Lower lobe of right lung (tissue), 2 donors: ENCODE results near the gene MAP1LC3B2. TPM values are rescaled to one million over a fixed set of nuclear protein-coding genes. Genes with fewer than 3 reads are reported as not detected.

Source experiments
- ATAC-seq, 2 donors: fragments of 200-7000 bp; cut with Tn5 transposase; one replicate each; pipeline ENCODE4 v1.9.1; 2020 to 2022; ENCODE audit warnings: mild to moderate bottlenecking in 2 of 2, moderate library complexity in 2 of 2
- DNase-seq: peaks from one replicate; pipeline ENCODE4 v3.0.0-alpha.2; 2020
- H3K27ac ChIP-seq: fragments of 200-600 bp; one replicate; pipeline ENCODE4 v1.8.0; 2022
- H3K27me3 ChIP-seq: fragments of 200-600 bp; one replicate; pipeline ENCODE4 v1.8.0; 2022; ENCODE audit warnings: low read depth
- H3K36me3 ChIP-seq: fragments of 200-600 bp; one replicate; pipeline ENCODE4 v1.8.0; 2022; ENCODE audit warnings: mild to moderate bottlenecking
- H3K4me1 ChIP-seq: fragments of 200-600 bp; one replicate; pipeline ENCODE4 v1.8.0; 2022
- H3K4me3 ChIP-seq: fragments of 200-600 bp; one replicate; pipeline ENCODE4 v1.8.0; 2022; ENCODE audit warnings: mild to moderate bottlenecking
- H3K9me3 ChIP-seq: fragments of 200-600 bp; one replicate; pipeline ENCODE4 v1.8.0; 2022
- intact Hi-C: fragments of 100-400 bp; cut with DNase I; formaldehyde crosslinking; loops from one replicate; pipeline ENCODE4 v1.11.0; 2022
- long read RNA-seq: library from polyadenylated mRNA; unstranded; transcript quantifications from one replicate; pipeline ENCODE4 v2.0.0, GENCODE V29; 2021
- total RNA-seq: library from RNA; stranded (reverse); fragmentation: NEBNext Ultra II Directional; extraction: Animal tissue kit (Norgen Biotek cat#: 25700); gene quantifications from one replicate; pipeline ENCODE4 v1.2.1, GENCODE V29; 2021
- TF ChIP-seq, protein P1 (sequence below): fragments of 200-600 bp; IDR thresholded peaks from one replicate; pipeline ENCODE4 v1.8.0; 2022; ENCODE audit warnings: antibody characterized with exemption, mild to moderate bottlenecking
- donor health status: DM: no; HTN: yes; CAD: no; lungs with severe emphysema.

MAP1LC3B2 gene
- 1.9 TPM for total RNA-seq
- long read RNA-seq, result 0 reads

DNA sequence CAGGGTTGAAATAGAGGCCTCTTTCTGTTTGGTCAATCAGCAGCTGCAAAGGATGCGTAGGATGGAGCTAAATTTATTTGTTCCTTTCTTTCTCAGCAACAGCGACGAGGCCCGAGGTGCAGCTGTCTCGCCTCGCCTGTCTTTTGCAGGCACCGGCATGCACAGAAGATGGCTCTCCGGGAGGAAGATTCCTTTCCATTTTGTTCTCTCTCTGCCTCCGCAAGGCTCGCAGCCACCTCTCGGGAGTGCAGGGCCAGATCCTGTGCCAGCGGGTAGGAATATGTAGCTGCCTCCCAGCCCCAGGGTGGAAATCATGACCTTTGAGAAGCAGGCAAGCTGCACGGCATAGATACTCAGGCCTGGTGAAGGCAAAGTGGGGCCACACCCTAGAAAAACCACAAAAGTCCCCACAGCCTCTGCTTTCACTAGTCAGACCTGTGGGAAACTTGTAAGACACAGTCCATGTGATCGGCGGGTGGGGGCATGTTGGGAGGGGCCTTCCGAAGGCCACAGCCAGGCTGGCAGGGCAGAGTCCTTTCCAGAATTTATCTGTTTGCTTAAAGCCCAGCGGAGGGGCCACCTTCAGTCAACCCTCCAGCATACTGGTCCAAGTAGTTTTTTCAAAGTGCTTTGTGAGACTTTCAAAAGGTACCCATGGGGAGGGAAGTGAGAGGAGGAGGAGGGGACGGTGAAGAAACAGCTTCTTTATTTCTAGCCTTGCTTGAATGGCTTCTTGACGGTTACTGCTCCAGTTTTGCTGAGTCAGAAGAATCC, at the start of gene MAP1LC3B2:
Gene MAP1LC3B2, plus strand, starts transcription at position 220 of the 774 bp plus-strand sequence. CDS start 16,562 bp downstream, outside the sequence.
- no peaks in the 10 kb centered on the region for H3K27me3 ChIP-seq
- ATAC-seq (peak; percentile 87 to 92), DNase-seq (peak; percentile 75)
- peak within 1 kb of the TSS; percentile 27 for H3K4me3 ChIP-seq
- peaks cover 9% of the 10 kb centered on the region for H3K9me3 ChIP-seq
- no peaks in the 10 kb centered on the region for H3K36me3 ChIP-seq
- intact Hi-C loops, result no loop called here
- H3K27ac ChIP-seq, result peak within 1 kb of the TSS; percentile 80
- peaks cover 13% of the 10 kb centered on the region for H3K4me1 ChIP-seq
- TF ChIP-seq, protein P1, sequence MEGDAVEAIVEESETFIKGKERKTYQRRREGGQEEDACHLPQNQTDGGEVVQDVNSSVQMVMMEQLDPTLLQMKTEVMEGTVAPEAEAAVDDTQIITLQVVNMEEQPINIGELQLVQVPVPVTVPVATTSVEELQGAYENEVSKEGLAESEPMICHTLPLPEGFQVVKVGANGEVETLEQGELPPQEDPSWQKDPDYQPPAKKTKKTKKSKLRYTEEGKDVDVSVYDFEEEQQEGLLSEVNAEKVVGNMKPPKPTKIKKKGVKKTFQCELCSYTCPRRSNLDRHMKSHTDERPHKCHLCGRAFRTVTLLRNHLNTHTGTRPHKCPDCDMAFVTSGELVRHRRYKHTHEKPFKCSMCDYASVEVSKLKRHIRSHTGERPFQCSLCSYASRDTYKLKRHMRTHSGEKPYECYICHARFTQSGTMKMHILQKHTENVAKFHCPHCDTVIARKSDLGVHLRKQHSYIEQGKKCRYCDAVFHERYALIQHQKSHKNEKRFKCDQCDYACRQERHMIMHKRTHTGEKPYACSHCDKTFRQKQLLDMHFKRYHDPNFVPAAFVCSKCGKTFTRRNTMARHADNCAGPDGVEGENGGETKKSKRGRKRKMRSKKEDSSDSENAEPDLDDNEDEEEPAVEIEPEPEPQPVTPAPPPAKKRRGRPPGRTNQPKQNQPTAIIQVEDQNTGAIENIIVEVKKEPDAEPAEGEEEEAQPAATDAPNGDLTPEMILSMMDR, result no peak

GRCh38 chr12:116513944-116514343, 45.2 kb upstream of the MAP1LC3B2 start:
- Histone ChIP-seq H3K9me3 (no peaks in the 10 kb centered on the region), H3K36me3 (no peaks in the 10 kb centered on the region), H3K27me3 (no peaks in the 10 kb centered on the region), H3K27ac (no peak overlapping the region), H3K4me3 (no peak overlapping the region), H3K4me1 (peaks cover 2% of the 10 kb centered on the region)
- ATAC-seq (no peak), DNase-seq (no peak)
- TF ChIP-seq, protein P1, result no peak
- intact Hi-C loops, result no loop called here

GRCh38 chr12:116515684-116516083, 43.5 kb upstream of the MAP1LC3B2 start:
- Histone ChIP-seq H3K4me1 (no peaks in the 10 kb centered on the region), H3K9me3 (no peaks in the 10 kb centered on the region), H3K4me3 (no peak overlapping the region), H3K27me3 (no peaks in the 10 kb centered on the region), H3K27ac (no peak overlapping the region), H3K36me3 (no peaks in the 10 kb centered on the region)
- intact Hi-C loops, result no loop called here
- no peak for DNase-seq
- ATAC-seq, result no peak
- TF ChIP-seq, protein P1, result no peak

- ATAC-seq (no peak), DNase-seq (no peak)
- TF ChIP-seq, protein P1, result no peak
- no peaks in the 10 kb centered on the region for H3K36me3 ChIP-seq
- no peaks in the 10 kb centered on the region for H3K27me3 ChIP-seq
- H3K4me1 ChIP-seq, result no peaks in the 10 kb centered on the region
- intact Hi-C loops, result no loop called here
- no peaks in the 10 kb centered on the region for H3K9me3 ChIP-seq
- no peak overlapping the region for H3K4me3 ChIP-seq
- no peak overlapping the region for H3K27ac ChIP-seq
Observed at GRCh38 chr12:116516657-116517056, 42.5 kb upstream of the MAP1LC3B2 start.

DNA sequence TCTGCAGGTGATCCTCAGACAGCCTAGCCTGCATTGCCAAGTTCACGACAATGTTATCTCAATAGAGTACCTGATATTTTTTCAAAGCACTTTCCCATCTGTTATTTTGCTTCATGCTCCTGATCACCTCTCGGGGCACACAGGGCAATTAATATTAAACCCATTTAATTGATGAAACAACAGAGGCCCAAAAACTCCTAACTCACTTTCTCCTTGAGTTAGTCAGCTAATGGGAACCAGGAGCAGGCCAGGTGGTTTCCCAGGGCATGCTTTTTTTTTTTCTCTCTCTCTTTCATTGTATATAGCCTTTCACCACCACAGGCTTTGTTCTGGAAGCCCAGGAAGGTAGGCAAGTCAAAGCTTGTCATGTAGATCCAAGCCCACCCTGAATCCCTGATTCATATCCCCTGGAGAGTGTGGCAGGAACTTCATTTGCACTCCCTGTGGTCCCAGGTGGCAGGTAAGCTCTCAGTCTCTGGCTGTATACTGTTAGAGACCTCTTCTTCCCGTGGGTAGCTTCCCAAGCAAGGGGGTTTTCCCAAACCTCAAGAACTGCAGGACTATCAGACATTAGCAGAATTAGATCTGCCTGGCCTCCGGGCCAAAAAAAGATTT, 41.6 kb upstream of the MAP1LC3B2 start:
- no peak overlapping the region for H3K27ac ChIP-seq
- H3K9me3 ChIP-seq, result no peaks in the 10 kb centered on the region
- TF ChIP-seq, protein P1, result no peak
- no peaks in the 10 kb centered on the region for H3K4me1 ChIP-seq
- H3K27me3 ChIP-seq, result no peaks in the 10 kb centered on the region
- ATAC-seq, result no peak
- intact Hi-C loops, result no loop called here
- H3K4me3 ChIP-seq, result no peak overlapping the region
- DNase-seq, result no peak
- H3K36me3 ChIP-seq, result no peaks in the 10 kb centered on the region
